ENCODE data around the gene TBC1D2B. TPM values are rescaled to one million over a fixed set of nuclear protein-coding genes. Genes with fewer than 3 reads are reported as not detected.

TBC1D2B gene
- total RNA-seq, 1 experiment from 2014 or later: 17.6 TPM

- Histone ChIP-seq H4K20me1 (ENCODE audit: control insufficient read depth, insufficient read depth, insufficient read length) (no peaks in the 10 kb centered on the region), H3K23ac (ENCODE audit: insufficient read length, low read depth, low read length) (no peak overlapping the region), H2BK5ac (ENCODE audit: insufficient read length, low read length) (no peak overlapping the region), H3K79me1 (ENCODE audit: insufficient read depth, low read depth, low read length, poor library complexity, severe bottlenecking) (no peaks in the 10 kb centered on the region), H2BK120ac (ENCODE audit: low read depth, low read length, poor library complexity, severe bottlenecking) (no peak overlapping the region), H2BK12ac (ENCODE audit: insufficient read length, low read depth, low read length) (no peak overlapping the region), H3K27ac (ENCODE audit: insufficient read length, low read depth, low read length) (no peak overlapping the region), H3K27me3 (ENCODE audit: insufficient read depth, low read length) (no peaks in the 10 kb centered on the region), H3K79me2 (ENCODE audit: insufficient read depth, low read length) (no peaks in the 10 kb centered on the region), H4K5ac (ENCODE audit: insufficient read length, low read depth, low read length) (no peak overlapping the region), H3K4me1 (ENCODE audit: insufficient read depth, low read length) (no peaks in the 10 kb centered on the region; the same call in 1 of the 2 replicates), H3K18ac (ENCODE audit: insufficient read length, low read depth, low read length) (no peak overlapping the region), H3K9ac (ENCODE audit: extremely low read depth, insufficient read length, low read length) (no peak overlapping the region), H3K56ac (ENCODE audit: insufficient read length, low read depth, low read length) (no peak overlapping the region), H3K4ac (ENCODE audit: low read depth, low read length) (no peak overlapping the region), H2AK5ac (ENCODE audit: insufficient read length, low read length) (no peak overlapping the region), H2BK20ac (ENCODE audit: low read depth, low read length, poor library complexity, severe bottlenecking) (no peak overlapping the region), H3K9me3 (ENCODE audit: control insufficient read depth, low read depth, low read length) (no peaks in the 10 kb centered on the region), H3T11ph (ENCODE audit: low read length) (no peak overlapping the region), H2BK15ac (ENCODE audit: low read depth, low read length) (no peak overlapping the region), H3K14ac (ENCODE audit: insufficient read depth, low read length) (no peak overlapping the region), H3K23me2 (ENCODE audit: insufficient read length, low read depth, low read length, poor library complexity, severe bottlenecking) (no peaks in the 10 kb centered on the region), H4K8ac (replicated peaks; ENCODE audit: insufficient read length, low read depth, low read length) (no peak overlapping the region), H4K91ac (ENCODE audit: insufficient read length, low read depth, low read length) (no peak overlapping the region), H2AFZ (ENCODE audit: low read length) (no peak overlapping the region), H3K4me2 (ENCODE audit: insufficient read depth, insufficient read length, low read length) (no peak overlapping the region)
- Mint-ChIP-seq H3K27me3 (ENCODE audit: low read depth) (no peaks in the 10 kb centered on the region), H3K27ac (no peak overlapping the region), H3K4me3 (no peak overlapping the region), H3K36me3 (ENCODE audit: insufficient read depth in 1 of 3, low read depth in 3 of 3) (peaks cover 4 to 13% (median 6%) of the 10 kb centered on the region in 3 experiments; a peak in 5 of 7 replicates), H3K4me1 (peaks cover 3 to 11% of the 10 kb centered on the region in 2 experiments; a peak in 2 of 4 replicates), H3K9me3 (no peaks in the 10 kb centered on the region)
- no peak for TF ChIP-seq CTCF (conservative IDR thresholded peaks at IDR 0.05)
- no peak for DNase-seq
- WGBS (ENCODE audit: extremely low coverage, insufficient read length, low lambda C conversion rate): no CpG with 5 or more reads among the region's 6 CpGs
These were observed 32.6 kb upstream of the TBC1D2B start for GRCh38 chr15:78110096-78110495.

Data from H9 (cell line).